ENCODE measurements around the gene TIMP1.

Gene TIMP1

GRCh38 chrX:47581731-47582647, at the start of gene TIMP1:
Gene TIMP1, plus strand, starts transcription at chrX:47582436. Its CDS starts 980 bp downstream, at chrX:47583416.
- DNase-seq = peak; percentile 93

- DNase-seq = no peak
Measured at GRCh38 chrX:47539860-47540259, 42.4 kb upstream of the TIMP1 start.

DNA sequence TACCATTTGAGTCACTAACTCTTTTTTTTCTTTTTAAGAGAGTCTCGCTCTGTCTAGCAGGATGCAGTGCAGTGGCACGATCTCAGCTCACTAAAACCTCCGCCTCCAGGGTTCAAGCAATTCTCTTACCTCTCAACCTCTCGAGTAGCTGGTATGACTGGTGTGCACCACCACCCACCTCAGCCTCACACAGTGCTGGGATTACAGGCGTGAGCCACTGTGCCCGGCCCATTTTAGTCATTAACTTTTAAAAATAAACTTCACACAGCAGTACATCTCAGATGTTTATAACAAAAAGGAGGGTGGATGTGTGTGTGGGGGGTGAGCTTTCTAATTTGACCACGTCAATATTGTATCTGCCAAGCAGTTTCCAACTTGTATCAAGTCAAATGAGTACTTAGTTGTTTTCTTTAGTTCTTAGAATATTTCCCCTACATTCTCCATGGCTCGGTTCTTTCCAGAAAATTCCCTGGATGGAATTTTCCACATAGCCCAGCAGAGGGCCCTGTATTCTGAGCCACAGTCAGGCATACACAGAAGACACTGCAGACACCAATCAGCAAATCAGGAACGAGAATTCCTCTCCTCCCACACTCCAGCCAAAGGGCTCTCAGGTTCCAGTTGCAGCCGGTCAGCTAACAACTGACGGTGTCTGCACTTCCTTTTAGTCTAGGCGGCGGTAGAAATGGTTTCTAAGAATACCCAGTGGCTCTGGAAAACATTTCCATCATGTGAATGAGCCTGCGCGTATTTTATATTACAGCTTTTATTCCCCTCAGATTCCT, 41.3 kb upstream of the TIMP1 start:
- peak; percentile 76 for DNase-seq

DNA sequence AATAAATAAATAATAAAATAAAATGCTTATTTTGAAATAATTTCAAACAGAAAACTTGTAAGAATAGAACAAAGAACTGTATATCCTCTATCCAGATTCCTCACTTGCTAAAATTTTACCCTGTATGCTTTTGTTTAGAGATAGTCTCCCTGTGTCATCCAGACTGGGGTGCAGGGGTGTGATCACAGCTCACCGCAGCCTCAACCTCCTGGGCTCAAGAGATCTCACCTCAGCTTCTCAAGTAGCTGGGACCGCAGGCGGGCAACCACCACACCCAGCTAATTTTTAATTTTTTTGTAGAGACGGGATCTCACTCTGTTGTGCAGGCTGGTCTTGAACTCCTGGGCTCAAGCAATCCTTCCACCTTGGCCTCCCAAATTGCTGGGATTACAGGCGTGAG, 38.7 kb upstream of the TIMP1 start:
- DNase-seq = no peak

DNA sequence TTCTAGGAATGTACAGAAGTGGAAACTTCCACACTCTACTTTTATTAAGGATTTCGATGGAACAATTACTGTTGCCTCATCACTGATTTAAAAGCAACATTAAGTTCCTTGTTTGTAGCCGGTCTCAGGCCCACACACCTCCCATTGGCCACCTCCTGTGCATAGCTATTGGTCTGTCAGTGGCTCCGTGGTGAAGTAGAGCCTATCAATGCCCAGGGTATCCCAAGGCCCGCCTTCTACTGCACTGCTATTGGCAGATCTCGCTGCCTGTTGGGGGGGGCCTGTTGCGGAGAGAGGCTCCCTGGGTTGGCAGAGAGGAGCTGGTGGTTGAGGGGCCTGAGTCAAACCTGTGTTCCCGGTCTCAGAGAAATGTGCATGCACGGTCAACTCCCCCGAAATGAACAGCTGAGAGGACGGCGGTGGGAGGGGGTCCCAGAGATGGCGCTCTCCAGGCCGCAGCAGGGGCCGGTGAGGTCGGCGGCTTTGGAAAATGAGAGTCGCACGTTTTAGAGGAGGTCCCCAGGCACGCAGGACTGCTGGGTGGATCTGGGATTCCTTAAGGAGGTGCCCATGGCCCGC, 26.1 kb upstream of the TIMP1 start:
- peak; percentile 93 for DNase-seq

- no peak for DNase-seq
Measured at GRCh38 chrX:47558436-47558835, 23.8 kb upstream of the TIMP1 start.

GRCh38 chrX:47560179-47560933, 21.9 kb upstream of the TIMP1 start:
- no peak for DNase-seq

GRCh38 chrX:47560934-47561658, 21.1 kb upstream of the TIMP1 start, which contains the start of gene ARAF:
Gene ARAF, plus strand, starts transcription at chrX:47561205. Its CDS starts 1,763 bp downstream, at chrX:47562968.
- DNase-seq = peak; percentile 100

DNA sequence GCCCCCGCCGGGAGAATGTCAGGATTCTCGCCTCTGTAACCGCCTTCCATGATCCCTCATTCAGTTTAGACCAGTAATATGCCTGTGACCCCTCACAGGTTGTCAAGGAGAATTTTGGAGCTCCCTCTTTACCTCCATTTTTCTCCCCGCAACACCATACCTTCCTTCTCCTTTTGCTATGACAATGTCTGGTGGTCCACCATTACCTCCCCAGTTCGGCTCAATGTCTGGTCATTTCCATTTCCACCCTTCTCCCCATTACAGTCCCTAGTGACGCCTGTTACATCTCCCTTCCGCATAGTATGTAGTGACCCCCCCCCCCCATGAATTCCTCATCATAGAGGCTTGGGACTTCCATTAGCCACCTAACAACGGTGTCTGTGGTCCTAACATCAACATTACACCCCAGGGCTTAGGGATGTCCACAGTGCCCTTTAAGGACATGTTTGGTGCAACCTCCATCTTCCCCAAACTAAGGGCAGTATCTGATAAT, 20.5 kb upstream of the TIMP1 start:
- DNase-seq = no peak

GRCh38 chrX:47562615-47563243, 19.5 kb upstream of the TIMP1 start:
- DNase-seq = peak; percentile 75

DNA sequence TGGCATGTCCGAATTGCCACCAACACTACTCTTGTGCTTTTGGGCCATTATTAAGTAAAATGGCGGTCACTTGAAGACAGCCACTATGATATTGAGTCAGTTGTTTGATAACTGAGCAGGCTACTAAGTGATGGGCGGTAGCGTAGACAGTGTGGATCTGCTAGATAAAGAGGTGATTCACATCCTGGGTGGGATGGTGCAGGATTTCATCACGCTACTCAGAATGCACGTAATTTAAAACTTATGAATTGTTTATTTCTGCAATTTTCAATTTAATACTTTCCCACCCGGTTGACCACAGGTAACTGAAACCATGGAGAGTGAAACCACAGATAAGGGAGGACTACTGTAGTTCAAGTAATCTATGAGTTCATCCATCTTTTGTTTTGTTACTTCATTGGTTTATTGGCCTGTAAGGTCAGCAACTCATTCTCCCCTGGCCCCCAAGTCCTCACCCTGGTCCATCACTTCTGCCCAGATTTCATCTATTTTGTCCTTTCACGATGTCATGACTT, 18.4 kb upstream of the TIMP1 start:
- DNase-seq = peak; percentile 85

- peak; percentile 6 for DNase-seq
Measured at GRCh38 chrX:47564438-47565085, 17.7 kb upstream of the TIMP1 start.

DNA sequence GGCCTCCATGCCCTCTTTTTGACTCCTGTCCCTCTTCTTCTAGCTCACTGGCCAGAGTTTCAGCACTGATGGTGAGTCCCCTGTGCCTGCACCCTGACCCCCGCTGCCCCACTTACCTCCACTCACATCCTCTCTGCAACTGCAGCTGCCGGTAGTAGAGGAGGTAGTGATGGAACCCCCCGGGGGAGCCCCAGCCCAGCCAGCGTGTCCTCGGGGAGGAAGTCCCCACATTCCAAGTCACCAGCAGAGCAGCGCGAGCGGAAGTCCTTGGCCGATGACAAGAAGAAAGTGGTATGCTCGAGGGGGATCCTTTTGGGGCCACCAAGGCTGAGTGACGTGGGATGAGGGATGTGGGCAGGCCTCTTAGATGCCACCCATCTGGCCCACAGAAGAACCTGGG, 15.4 kb upstream of the TIMP1 start:
- DNase-seq = no peak

DNA sequence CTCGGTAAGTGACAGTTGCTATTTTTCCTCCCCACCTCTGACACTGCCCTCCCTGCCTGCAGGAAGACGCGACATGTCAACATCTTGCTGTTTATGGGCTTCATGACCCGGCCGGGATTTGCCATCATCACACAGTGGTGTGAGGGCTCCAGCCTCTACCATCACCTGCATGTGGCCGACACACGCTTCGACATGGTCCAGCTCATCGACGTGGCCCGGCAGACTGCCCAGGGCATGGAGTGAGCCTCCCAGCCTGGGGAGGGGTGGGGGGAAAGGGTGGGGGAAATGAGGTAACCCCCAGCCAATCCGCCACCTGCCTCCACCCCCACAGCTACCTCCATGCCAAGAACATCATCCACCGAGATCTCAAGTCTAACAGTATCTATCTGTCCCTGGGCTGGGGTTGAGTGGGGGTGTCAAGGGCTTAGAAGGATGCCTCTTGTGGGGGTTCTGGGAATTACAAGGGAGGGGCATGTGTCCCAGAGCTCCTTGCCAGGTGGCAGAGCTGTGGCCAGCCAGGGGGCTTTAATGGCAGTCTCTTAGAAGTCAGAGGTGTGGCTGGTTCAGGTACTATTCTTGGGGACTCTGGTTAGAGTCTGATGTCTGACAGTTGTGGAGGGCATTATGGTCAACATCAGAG, 13.5 kb upstream of the TIMP1 start:
- DNase-seq = peak; percentile 48

DNA sequence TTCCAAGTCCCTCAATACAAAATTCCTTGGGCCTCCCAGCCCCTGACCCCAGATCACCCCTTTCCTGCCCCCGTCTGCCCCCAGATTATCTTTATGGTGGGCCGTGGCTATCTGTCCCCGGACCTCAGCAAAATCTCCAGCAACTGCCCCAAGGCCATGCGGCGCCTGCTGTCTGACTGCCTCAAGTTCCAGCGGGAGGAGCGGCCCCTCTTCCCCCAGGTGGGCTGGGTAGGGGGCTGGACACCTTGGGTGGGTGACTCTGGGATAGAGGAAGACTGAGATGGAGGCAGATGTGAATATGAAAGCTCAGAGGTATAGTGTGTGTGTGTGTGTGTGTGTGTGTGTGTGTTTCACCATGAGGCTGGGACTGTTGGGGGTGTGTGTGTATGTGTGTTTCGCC, 11.4 kb upstream of the TIMP1 start:
- DNase-seq = no peak

DNA sequence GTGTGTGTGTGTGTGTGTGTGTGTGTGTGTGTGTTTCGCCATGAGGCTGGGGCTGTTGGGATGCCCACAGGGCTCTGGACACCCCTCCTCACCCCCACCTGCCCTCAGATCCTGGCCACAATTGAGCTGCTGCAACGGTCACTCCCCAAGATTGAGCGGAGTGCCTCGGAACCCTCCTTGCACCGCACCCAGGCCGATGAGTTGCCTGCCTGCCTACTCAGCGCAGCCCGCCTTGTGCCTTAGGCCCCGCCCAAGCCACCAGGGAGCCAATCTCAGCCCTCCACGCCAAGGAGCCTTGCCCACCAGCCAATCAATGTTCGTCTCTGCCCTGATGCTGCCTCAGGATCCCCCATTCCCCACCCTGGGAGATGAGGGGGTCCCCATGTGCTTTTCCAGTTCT, 11.0 kb upstream of the TIMP1 start:
- DNase-seq = no peak

DNA sequence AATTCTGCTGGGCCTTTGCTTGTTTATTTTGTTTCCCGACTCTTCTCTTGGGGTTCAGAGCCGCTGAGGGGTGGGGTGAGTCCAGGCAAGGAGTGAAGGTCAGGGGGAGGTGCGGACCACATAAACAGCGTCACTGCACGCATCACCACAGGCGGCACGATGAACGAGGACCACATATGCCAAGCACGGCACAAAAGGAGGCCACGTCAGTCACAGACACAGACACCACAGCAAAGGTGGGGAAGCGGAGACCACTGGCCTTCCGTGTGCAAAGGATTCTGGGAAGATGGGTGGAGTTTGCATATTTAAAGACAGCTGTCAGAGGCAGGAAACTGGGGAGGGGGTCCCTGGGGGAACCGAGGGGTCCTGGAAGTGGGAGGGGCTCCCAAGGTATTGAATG, 10.3 kb upstream of the TIMP1 start:
- DNase-seq = no peak

GRCh38 chrX:47572773-47573340, 9.4 kb upstream of the TIMP1 start:
- DNase-seq = no peak

DNA sequence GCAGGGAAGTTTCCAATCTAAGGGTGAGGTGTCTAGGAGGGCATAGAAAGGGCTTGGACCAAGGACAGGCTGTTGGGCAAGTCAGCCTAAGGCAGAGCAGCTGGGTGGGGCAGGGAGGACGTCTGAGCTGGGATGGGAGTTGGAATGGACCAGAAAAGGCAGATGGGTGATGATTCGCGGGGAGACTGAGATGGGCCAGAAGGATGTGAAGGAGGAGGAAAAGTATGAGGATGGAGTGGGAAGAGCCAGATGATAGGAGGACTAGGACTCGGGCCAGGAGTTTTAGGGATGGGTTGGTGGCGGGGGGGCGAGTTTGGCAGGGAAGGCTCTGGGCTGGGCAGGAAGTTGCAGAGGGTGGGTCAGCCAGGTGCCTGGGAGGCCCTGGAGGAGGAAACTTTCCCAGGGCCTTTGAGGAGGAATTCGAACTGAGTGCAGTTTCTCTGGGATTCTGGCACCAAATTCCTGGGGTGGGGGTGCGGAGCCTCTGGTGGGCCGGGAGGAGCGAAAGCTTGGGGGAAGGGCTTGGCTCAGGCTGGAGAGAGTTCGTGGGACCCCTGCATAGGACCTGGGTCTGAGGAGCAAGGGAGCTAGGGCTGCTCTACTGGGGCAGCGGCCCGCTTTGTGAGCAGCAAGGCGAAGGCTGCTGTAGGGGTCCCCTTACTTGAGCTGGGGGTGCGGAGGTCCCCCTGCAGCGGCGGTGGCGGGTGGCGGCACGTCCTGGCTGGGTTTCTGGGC, 8.7 kb upstream of the TIMP1 start:
- DNase-seq = no peak
